GM18505 (cell line): ENCODE data around the gene PSMD7.
"Not testable (repeated sequence)": the region's sequence is repeated elsewhere in the genome, so short reads cannot be mapped to it uniquely, and the experiment has no call there.

Experiments
- ATAC-seq: cut with Tn5 transposase; IDR thresholded peaks from one replicate; pipeline ENCODE4 v1.9.1; 2021; ENCODE audit not compliant: unreplicated experiment
- POLR2A ChIP-seq: IDR thresholded peaks from 4 replicates; pipeline ENCODE4 v1.6.1; 2011; ENCODE audit warnings: borderline replicate concordance; ENCODE audit not compliant: insufficient read depth, insufficient read length; ENCODE audit errors: extremely low read depth

PSMD7 gene

DNA sequence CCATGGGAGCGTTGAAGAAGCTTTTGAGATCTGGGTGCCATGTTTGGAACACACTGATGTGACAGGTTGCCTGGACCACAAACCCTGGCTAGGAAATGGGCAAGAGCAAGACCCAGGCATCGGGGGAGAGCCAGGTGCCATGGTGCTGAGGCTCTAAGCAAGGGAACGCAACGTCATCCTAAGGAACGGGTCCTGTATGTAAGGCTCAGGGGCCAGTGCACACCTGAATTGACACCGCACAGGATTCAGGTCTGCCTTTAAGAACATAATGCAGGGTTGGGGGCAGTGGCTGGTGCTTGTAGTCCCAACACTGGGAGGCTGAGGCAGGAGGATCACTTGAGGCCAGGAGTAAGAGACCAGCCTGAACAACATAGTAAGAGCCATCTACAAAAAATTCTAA, 10.8 kb downstream of the PSMD7 start:
- no peak for TF ChIP-seq POLR2A
- no peak for ATAC-seq

DNA sequence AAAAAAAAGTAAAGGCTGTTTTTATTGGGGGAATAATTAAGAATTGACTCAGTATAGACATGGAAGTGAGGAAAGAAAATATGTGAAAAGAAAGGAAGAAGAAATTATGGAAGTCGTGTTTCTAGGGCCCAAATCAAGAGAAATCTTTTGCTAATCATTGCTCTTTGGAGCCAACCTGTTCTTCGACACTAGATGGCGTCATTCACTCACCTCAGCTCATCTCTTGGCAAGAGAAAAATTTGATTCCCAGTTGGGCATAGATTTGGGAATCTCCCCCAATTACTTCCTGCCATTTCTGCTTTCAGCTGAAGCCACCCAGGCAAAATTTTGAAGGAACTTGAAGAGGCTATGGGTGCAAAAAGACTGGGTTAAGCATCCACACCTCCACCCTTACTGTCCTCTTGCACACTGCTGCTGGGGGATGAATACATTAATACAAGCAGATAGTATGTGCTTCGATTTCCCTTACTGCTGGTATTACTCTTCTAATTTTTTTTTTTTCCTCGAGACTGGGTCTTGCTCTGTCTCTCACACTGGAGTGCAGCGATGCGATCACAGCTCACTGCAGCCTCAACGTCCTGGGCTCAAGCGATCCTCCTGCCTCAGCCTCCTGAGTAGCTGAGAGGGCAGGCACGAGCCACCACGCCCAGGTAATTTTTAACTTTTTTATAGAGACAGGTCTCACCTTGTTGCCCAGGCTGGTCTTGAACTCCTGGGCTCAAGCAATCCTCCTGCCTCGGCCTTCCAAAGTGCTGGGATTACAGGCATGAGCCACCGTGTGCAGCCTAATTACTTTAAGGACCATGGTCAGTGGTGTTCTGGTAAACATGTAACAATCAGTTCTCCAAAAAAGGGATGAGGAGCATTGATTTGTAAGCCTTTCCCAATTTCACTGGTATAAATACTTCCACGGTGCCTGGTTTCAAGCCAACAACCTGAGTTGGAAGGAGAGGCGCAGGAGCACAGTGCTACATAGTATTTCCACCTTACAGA, 13.5 kb downstream of the PSMD7 start:
- TF ChIP-seq POLR2A, result no peak
- no peak for ATAC-seq

DNA sequence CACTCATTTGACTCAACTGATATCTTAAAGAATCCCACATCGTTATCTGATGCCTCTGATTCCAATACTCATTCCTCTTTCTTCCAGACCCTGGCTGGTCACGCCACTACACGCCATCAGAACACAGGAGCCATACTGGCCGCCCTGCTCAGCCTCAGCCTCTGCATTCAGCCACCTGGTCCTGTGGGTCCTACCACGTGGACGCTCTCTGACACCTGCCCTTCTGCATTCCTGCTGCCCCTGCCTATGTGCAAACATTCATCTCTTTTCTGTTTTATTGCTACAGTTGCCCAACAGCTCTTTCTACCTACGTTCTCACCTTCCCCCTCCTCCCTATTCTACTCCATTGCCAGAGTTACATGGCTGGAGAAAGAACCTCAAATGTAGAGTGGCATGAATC, 18.4 kb downstream of the PSMD7 start:
- no peak for TF ChIP-seq POLR2A
- no peak for ATAC-seq

DNA sequence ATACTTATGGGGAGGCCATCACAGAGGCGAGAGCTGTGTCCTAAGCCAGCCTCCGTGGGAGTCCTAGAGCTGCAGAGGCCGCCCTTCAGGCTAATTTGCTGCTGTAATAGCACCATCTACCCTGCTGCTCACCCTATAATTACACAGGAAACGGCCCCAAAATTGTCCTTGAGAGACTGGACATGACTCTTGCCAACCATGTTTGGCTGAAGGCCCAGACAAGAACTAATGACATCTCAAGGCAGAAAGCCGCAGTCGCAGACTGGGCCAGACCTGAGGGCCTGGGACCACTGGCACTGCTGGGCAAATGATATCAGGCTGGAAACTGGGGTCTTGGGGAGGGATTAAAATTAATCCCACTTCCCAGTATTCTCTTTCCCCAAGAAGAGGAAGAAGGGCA, 24.1 kb downstream of the PSMD7 start:
- TF ChIP-seq POLR2A, result no peak
- no peak for ATAC-seq

DNA sequence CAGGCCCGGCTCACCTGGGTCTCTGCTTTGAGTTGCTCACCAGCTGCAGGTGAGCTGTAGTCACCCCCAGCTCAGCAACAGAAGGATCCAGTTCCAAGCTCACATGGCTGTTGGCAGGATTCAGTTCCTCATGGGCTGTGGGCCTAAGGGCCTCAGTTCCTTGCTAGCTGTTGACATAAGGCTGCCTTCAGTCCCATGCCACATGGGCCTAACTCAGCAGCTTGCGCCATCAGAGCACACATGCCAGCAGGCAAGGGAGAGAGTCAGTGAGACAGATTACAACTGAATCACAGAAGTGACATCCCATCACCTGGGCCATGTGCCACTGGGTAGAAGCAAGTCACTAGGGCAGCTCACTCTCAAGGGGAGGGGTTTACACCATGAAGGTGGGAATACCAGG, 24.7 kb downstream of the PSMD7 start:
- no peak for ATAC-seq
- no peak for TF ChIP-seq POLR2A

DNA sequence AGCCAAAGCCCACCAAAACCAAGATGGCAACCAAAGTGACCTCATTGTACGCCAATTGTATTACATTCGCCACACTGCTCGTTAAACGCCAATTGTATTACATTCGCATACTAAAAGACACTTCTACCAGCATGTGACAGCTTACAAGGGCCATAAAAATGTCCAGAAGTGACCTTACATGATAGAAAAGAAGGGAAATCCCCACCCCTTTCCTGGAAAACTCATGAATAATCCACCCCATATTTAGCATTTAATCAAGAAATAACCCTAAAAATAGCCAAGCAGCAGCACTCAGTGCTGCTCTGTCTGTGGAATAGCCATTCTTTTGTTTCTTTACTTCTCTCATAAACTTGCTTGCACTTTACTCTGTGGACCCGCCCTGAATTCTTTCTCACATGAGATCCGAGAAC, 25.7 kb downstream of the PSMD7 start:
- ATAC-seq, result no peak
- no peak for TF ChIP-seq POLR2A

DNA sequence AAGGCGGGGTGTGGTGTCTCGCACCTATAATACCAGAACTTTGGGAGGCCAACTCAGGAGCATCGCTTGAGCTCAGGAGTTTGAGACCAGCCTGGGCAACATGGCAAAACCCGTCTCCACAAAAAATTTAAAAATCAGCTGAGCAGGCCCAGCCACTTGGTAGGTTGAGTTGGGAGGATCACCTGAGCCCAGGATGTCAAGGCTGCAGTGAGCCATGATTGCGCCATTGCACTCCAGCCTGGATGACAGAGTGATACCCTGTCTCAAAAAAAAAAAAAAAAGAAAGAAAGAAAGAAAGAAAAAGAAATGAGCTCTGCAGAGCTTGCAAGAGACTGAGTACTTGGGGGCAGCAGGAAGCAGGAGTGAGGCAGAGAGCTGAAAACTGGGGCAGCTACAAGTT, 28.2 kb downstream of the PSMD7 start:
- not testable (repeated sequence) for ATAC-seq

DNA sequence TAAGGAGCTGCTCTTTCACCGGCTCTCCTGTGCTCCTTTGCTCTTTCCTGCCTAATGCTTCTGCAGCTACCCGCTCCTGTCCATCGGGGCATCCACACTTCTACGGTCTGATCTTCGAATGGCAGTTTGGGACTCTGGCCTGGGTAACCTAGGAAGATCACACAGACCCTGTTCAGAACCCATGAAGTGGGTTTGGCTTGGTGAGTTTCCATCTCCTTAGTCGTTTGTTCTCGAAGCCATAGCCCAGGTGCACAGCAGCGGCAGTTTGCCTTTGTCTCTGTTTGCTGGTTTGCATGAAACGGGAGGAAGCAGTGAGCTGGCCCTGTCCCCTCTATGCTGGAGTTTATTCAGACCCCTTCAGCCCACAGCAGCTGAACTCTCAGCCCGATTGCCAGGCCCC, 29.0 kb downstream of the PSMD7 start:
- TF ChIP-seq POLR2A, result no peak
- no peak for ATAC-seq

DNA sequence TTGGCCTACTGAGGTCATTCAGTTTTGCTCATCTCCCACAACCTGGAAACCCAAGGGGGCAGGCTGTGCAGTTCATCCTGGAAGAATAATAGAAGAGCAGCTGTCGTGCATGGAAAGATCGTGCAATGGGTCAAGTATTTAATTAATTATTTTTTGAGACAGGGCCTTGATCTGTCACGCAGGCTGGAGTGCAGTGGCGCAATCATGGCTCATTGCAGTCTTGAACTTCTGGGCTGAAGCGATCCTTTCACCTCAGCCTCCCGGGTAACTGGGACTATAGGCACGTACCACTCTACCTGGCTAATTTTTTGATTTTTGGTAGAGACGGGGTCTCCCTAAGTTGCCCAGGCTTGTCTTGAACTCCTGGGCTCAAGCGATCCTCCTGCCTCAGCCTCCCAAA, 31.7 kb downstream of the PSMD7 start:
- ATAC-seq, result not testable (repeated sequence)

DNA sequence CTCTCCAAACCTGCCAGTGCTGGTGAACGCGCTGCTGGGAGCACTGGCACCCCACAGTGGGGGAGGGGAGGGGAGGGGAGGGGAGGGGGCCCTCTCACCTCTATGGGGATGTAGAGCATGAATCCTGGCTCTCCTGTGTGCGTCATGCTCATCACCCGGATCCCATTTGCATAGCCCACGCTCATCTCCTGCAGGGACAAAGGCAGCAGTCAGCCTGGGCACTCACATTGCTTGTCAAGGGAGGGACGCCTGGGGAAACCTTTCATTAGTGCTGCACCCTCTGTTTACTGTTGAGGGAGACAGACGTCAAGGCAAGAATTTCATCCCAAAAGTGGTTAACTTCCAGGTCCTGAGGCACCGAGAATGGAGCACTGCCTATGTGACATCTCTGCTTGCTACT, 35.9 kb downstream of the PSMD7 start:
- not testable (repeated sequence) for ATAC-seq

DNA sequence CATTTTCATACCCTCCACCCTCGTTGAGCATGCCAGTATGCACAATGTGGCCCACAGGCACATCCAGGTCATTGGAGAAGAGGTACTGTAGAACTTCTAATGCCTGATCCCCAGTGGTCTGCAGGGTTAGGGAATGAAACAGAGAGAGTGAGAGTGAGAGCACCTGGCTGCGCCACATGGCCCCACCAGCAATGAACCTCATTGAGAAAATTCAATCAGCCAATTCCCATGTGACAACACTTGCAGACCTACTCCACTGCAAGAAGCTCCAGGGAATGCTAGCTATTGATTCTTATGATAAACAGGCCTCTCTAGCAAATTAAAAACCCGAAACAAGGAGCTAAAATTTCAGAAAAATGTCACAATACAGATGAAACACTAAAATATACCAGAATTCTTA, 40.9 kb downstream of the PSMD7 start:
- not testable (repeated sequence) for ATAC-seq

DNA sequence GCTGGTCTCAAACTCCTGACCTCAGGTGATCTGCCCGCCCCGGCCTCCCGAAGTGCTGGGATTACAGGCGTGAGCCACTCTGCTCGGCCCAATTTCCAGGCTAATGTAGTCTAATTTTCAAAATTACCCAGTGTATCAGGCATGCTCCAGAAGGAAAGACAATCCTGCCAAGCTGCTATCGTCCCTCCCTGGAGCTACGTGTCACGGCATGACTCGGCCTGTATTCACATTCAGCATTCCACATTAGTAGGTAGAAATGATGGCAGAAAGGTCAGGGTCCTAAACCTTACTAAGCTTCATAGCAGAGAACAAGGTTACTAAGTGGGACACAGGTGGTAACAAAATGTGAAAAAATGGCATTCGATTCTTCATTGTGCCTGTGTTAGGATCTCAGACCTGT, 42.6 kb downstream of the PSMD7 start:
- not testable (repeated sequence) for ATAC-seq

DNA sequence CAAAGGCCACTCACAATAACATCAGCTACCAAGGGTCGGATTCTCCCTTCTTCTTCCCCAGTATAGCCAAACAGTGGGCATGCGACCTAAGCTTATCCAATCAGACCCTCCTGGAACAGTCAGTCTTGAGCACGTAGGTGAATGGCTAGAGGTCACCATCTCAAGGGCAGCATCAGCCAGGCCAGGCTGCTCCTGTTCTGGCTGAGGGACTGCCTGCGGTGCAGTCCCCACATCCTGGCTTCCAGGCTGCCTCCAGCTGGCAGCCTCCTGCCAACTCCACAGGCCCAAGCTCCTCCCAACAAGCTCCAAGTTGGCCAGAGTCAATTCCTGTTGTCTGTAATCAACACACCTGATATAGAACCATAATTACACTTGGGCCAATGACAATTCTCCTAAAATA, 56.4 kb downstream of the PSMD7 start:
- ATAC-seq, result not testable (repeated sequence)
